GM18511 (cell line): Measurements from ENCODE around the gene CBLB.

ENCODE experiments used
- ATAC-seq: cut with Tn5 transposase; IDR thresholded peaks from one replicate; pipeline ENCODE4 v1.9.1; 2021; ENCODE audit warnings: mild to moderate bottlenecking, moderate library complexity; ENCODE audit not compliant: unreplicated experiment

Gene CBLB

DNA sequence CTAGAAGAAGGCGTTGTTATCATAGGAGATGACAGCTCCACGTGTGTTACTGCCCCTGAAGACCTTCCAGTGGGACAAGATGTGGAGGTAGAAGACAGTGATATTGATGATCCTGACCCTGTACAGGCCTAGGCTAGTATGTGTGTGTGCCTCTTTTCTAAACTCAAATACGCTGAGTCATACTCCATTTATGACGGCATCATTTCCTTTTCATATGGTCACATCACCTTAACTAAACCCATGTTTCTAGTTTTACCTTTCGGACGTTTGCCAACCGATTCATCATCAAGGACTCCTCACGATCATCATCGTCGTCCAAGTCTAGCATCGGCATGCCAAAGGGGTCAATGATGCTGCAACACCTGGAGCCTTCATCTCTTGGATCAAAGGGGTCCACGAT, 149.0 kb downstream of the CBLB start:
- no peak for ATAC-seq

GRCh38 chr3:105715372-105715771, 153.4 kb downstream of the CBLB start:
- no peak for ATAC-seq

- ATAC-seq: no peak
Measured at GRCh38 chr3:105714453-105714852, 154.4 kb downstream of the CBLB start.

DNA sequence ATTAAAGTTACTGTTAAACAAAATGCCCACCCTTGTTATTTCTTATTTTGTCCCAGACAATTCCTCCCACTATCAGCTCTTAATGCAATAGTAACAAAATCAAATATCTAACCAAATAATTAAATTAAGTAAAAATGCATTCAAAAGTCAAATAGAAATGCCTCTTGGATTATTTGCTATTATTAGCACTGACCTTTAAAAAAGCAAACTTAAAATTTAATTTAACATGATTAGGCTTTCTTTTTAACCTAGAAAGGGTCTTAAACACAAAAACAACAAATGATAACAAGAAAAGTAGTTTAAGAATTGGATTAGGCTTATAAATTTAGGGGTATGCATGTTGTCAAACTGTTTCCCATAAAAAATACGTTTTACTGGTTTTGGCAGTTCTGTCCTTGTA, 159.8 kb downstream of the CBLB start:
- no peak for ATAC-seq

DNA sequence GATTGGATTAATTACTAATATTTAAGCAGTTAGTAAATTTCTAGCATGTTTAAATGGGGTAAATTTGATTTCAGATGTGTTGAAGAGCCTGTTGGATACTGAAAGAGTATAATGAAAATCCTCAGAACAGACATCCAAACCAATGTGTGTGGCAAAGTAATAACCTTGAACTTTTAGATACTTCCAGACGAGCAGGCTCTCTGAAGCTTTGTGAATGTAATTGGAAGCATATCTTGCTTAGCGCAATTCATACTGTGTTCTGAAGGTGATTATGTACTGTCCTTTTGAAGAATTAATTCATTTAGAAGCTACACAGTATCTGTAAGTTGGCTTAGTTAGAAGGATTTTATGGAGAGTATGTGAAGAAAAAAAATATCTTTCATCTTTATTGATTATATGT, 161.8 kb downstream of the CBLB start:
- ATAC-seq: no peak

GRCh38 chr3:105704726-105705410, 163.9 kb downstream of the CBLB start:
- no peak for ATAC-seq

GRCh38 chr3:105700575-105700974, 168.2 kb downstream of the CBLB start:
- ATAC-seq: no peak

DNA sequence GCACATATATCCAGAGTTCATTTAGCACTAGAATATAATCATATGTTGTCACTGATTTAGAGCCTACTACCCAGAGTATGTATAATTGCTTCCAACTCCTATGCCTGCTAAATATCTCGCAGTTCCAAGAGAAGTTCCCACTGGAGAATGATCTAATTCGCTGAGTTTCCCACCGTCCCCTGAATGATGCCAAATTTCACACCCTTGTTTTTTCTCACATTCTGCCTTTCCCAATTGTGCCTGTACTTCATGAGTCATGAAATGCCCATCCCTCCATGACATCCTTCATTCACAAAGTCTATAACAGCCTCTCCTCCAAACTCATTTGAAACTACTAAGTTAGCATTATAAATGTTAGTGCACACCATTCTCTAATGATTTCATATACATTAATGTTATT, 177.2 kb downstream of the CBLB start:
- no peak for ATAC-seq

DNA sequence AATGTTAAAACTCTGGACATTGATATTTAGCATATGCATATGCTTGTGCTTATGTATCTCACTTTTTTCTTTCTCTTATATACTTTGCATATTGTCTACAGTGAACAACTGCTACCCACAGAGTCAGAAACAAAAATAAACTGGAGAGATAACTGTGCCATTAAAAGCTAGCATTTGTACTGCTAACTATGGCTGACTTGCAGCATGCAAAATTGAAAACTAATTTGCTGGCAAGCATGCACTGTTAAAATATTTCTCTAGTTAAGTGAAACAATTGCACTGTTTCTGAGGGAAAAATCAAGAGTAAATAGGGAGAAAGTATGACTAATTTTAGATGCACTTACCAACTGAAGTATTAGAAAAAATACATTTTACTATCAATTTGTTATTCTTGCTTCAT, 177.8 kb downstream of the CBLB start:
- no peak for ATAC-seq

GRCh38 chr3:105688821-105689220, 180.0 kb downstream of the CBLB start:
- ATAC-seq: no peak

- no peak for ATAC-seq
Measured at GRCh38 chr3:105686278-105686897, 182.4 kb downstream of the CBLB start.

- no peak for ATAC-seq
Measured at GRCh38 chr3:105679951-105680350, 188.9 kb downstream of the CBLB start.

- ATAC-seq: no peak
Measured at GRCh38 chr3:105678017-105678416, 190.8 kb downstream of the CBLB start.

GRCh38 chr3:105676621-105677300, 192.1 kb downstream of the CBLB start:
- ATAC-seq: no peak

- no peak for ATAC-seq
Measured at GRCh38 chr3:105674437-105675065, 194.3 kb downstream of the CBLB start.

DNA sequence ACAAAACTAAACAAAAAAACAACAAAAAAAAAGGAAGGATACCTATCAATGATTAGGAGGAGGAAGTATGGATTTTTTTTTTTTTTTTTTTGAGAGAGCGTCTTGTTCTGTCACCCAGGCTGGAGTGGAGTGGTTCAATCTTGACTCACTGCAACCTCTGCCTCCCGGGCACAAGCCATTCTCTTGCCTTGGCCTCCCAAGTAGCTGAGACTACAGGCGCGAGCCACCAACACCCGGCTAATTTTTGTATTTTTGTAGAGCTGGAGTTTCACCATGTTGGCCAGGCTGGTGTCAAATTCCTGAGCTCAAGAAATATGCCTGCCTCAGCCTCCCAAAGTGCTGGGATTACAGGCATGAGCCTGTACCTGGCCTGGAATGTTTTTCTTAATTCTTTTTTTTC, 195.8 kb downstream of the CBLB start:
- ATAC-seq: no peak

DNA sequence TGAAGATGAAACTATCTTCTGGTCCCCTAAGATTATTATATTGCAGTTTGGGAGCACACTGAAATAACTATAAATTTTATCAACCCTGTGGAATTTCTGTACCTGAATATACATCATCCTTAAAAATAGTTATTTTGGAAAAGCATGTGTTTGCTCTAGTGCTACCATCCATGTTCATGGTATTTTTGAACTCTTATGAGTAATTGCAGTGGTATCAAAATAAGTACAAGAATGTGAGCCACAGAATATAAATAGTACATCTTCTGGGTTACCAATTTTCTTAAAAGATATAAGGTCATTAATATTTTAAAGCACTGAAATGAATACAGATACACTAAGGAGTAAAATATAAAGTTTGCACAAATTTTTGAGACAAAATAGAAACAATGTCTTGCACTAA, 206.5 kb downstream of the CBLB start:
- no peak for ATAC-seq

- no peak for ATAC-seq
Measured at GRCh38 chr3:105661461-105661860, 207.4 kb downstream of the CBLB start.

GRCh38 chr3:105656651-105657504, 211.9 kb downstream of the CBLB start:
- no peak for ATAC-seq

DNA sequence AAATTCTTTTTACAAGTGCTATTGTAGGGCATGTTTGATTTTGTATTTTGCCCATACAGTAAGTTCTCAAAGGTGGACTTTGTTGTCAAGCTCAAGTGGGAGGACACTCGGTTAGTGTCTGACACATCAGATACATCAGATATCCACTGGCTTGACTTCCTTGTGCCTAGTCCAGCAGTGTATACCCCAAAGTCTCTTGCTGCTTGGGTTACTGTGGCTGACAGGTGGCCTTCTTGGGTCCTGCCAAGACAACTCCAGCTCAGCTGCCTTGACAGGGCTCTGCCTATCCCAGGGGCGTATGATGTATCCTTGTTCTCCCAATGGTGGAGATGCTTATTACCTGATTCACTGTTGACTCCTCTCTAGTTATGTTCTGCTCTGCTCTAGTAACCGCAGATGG, 214.9 kb downstream of the CBLB start:
- no peak for ATAC-seq

DNA sequence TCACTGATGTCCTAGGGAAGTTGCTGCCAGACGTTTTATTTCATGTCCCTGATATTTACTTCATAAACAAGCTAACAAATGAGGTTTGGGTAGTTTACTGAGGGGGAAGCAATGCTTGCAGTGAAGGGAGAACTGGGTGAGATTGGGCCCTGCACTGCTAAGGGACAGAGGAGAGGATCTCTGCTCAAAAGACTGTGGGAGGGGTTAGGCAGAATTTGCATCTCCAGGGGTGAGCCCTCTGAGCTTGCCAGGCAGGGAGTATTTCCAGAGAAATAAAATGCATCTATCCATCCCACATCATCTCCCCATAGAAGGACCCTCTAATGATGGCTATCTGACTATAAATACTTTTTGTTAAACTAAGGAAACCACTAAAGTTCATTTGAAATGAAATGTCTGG, 215.6 kb downstream of the CBLB start:
- ATAC-seq: no peak
